ENCODE data around the gene RB1. TPM values are rescaled to one million over a fixed set of nuclear protein-coding genes. Genes with fewer than 3 reads are reported as not detected.

The RB1 gene
- total RNA-seq, 1 experiment from 2014 or later: 43.4 TPM

DNA sequence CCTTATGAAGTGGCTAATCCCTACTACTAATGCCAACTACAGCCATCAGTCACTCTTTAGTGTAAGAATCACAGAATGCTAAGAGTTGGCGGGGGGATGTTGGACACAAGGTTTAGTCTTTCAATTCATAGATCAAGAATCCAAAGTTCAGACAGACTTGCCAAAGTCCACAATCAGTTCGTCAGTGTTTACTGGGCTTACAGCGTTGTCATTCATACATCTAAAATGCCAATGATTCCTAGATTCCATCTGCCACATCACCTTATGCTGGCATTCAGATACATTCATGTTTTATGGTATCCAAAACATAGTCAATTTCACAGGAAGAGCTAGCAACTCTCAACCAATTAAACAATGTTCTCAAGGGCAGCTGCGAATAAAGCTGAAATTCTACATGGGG lies 211.2 kb downstream of the RB1 start:
- no TSS peak for BruUV-seq (replicated peaks)
- TF ChIP-seq, protein P1, sequence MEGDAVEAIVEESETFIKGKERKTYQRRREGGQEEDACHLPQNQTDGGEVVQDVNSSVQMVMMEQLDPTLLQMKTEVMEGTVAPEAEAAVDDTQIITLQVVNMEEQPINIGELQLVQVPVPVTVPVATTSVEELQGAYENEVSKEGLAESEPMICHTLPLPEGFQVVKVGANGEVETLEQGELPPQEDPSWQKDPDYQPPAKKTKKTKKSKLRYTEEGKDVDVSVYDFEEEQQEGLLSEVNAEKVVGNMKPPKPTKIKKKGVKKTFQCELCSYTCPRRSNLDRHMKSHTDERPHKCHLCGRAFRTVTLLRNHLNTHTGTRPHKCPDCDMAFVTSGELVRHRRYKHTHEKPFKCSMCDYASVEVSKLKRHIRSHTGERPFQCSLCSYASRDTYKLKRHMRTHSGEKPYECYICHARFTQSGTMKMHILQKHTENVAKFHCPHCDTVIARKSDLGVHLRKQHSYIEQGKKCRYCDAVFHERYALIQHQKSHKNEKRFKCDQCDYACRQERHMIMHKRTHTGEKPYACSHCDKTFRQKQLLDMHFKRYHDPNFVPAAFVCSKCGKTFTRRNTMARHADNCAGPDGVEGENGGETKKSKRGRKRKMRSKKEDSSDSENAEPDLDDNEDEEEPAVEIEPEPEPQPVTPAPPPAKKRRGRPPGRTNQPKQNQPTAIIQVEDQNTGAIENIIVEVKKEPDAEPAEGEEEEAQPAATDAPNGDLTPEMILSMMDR (IDR thresholded peaks at IDR 0.05; ENCODE audit: unreplicated experiment): no peak
- intact Hi-C loops (cut with micrococcal nuclease): no loop called here
- no peaks in the 10 kb centered on the region for H3K4me1 Mint-ChIP-seq (ENCODE audit: insufficient read depth, unreplicated experiment)
- POLR2A ChIA-PET: no interaction called here
- no peak overlapping the region for H3K4me3 Mint-ChIP-seq (ENCODE audit: unreplicated experiment)
- no peak for DNase-seq (ENCODE audit: unreplicated experiment)
- CTCF ChIA-PET: no interaction called here
- no peaks in the 10 kb centered on the region for H3K27me3 Mint-ChIP-seq (ENCODE audit: insufficient read depth, unreplicated experiment)
- H3K27ac Mint-ChIP-seq (ENCODE audit: low read depth, unreplicated experiment): no peak overlapping the region
- H3K9me3 Mint-ChIP-seq (ENCODE audit: unreplicated experiment): no peaks in the 10 kb centered on the region
- H3K36me3 Mint-ChIP-seq (ENCODE audit: insufficient read depth, unreplicated experiment): peaks cover 13% of the 10 kb centered on the region

DNA sequence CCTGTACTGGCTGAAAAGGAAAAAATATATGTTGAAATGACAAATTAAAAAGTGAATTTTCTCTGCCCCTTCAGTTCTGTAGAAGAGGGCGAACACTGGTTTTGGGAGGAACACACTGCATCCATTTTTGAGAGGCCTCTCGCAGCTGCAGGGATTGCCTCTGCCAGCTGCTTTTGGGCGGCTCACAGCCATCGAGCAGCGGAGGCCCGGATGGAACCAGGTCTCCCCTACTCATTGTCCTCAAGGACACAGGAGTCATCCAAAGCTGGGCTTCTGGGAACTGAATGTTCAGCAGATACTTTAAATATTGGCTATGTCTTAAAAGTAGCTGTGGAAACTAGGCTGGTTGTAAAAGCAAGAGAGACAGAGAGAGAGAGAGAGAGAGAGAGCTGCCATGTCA lies 212.2 kb downstream of the RB1 start:
- CTCF ChIA-PET: interaction anchor here (1.1 to 1.2 kb wide), 2 partner anchors 11 to 18 kb away, joined by 3 read pairs; no protein-coding TSS in a partner anchor

DNA sequence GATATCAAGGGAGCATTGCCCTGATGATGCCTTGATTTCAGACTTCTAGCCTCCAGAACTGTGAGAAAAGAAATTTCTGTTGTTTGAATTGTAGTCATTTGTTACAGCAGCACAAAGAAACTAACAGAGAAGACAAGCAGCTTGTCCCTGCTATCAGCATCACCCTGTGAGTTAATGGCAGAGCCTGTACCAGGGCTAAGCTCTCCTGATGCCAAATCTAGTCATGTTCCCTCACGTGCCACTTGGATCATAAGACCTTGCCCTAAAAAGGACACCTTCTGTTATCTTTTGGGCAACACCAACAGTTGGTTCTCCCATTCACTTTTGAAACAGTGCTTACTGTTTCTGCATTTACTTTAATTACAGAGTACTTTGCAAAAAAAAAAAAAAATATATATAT lies 214.5 kb downstream of the RB1 start:
- DNase-seq (ENCODE audit: unreplicated experiment): no peak
- Mint-ChIP-seq H3K4me3 (ENCODE audit: unreplicated experiment) (no peak overlapping the region), H3K36me3 (ENCODE audit: insufficient read depth, unreplicated experiment) (peaks cover 7% of the 10 kb centered on the region), H3K4me1 (ENCODE audit: insufficient read depth, unreplicated experiment) (no peaks in the 10 kb centered on the region), H3K27me3 (ENCODE audit: insufficient read depth, unreplicated experiment) (no peaks in the 10 kb centered on the region), H3K27ac (ENCODE audit: low read depth, unreplicated experiment) (no peak overlapping the region), H3K9me3 (ENCODE audit: unreplicated experiment) (no peaks in the 10 kb centered on the region)
- TF ChIP-seq, protein P1 (IDR thresholded peaks at IDR 0.05; ENCODE audit: unreplicated experiment): no peak
- intact Hi-C loops (cut with micrococcal nuclease): no loop called here
- no TSS peak for BruUV-seq (replicated peaks)
- POLR2A ChIA-PET: interaction anchor here (1.2 to 1.8 kb wide), 3 partner anchors 8 to 17 kb away, joined by 3 to 8 read pairs (median 8); partner anchors contain the start of gene RCBTB2
- CTCF ChIA-PET: interaction anchor here (0.6 to 0.7 kb wide), 2 partner anchors 12 to 1649 kb away, joined by 3 read pairs; no protein-coding TSS in a partner anchor

More for the DNA sequence above, 212.2 kb downstream of the RB1 start:
- Mint-ChIP-seq H3K36me3 (ENCODE audit: insufficient read depth, unreplicated experiment) (peaks cover 7% of the 10 kb centered on the region), H3K4me1 (ENCODE audit: insufficient read depth, unreplicated experiment) (no peaks in the 10 kb centered on the region), H3K4me3 (ENCODE audit: unreplicated experiment) (no peak overlapping the region), H3K27ac (ENCODE audit: low read depth, unreplicated experiment) (no peak overlapping the region), H3K27me3 (ENCODE audit: insufficient read depth, unreplicated experiment) (no peaks in the 10 kb centered on the region), H3K9me3 (ENCODE audit: unreplicated experiment) (no peaks in the 10 kb centered on the region)
- BruUV-seq (replicated peaks): no TSS peak
- intact Hi-C loops (cut with micrococcal nuclease): no loop called here
- TF ChIP-seq, protein P1 (IDR thresholded peaks at IDR 0.05; ENCODE audit: unreplicated experiment): no peak
- POLR2A ChIA-PET: no interaction called here
- DNase-seq (ENCODE audit: unreplicated experiment): no peak

DNA sequence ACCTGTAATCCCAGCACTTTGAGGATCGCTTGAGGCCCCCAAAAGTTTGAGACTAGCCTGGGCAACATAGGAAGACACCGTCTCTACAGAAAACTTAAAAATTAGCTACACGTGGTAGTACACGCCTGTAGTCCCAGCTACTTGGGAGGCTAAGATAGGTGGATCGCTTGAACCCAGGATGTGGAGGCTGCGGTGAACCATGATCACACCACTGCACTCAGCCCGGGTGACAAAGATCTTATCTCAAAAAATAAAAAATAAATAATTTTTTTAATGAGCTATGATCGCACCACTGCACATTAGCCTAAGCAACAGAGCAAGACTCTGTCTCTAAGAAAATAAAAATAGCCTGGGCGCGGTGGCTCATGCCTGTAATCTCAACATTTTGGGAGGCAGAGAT lies 222.7 kb downstream of the RB1 start:
- no peaks in the 10 kb centered on the region for H3K27me3 Mint-ChIP-seq (ENCODE audit: insufficient read depth, unreplicated experiment)
- intact Hi-C loops (cut with micrococcal nuclease): no loop called here
- H3K9me3 Mint-ChIP-seq (ENCODE audit: unreplicated experiment): no peaks in the 10 kb centered on the region
- BruUV-seq (replicated peaks): no TSS peak
- peaks cover 2% of the 10 kb centered on the region for H3K36me3 Mint-ChIP-seq (ENCODE audit: insufficient read depth, unreplicated experiment)
- ChIA-PET CTCF (interaction anchor here (0.6 to 1.1 kb wide), 2 partner anchors 9 to 87 kb away, joined by 3 to 4 read pairs; no protein-coding TSS in a partner anchor), POLR2A (interaction anchor here (1.0 kb wide), 1 partner anchor 9 kb away, joined by 3 read pairs; no protein-coding TSS in a partner anchor)
- H3K4me1 Mint-ChIP-seq (ENCODE audit: insufficient read depth, unreplicated experiment): no peaks in the 10 kb centered on the region
- H3K27ac Mint-ChIP-seq (ENCODE audit: low read depth, unreplicated experiment): no peak overlapping the region
- TF ChIP-seq, protein P1 (IDR thresholded peaks at IDR 0.05; ENCODE audit: unreplicated experiment): no peak
- no peak overlapping the region for H3K4me3 Mint-ChIP-seq (ENCODE audit: unreplicated experiment)
- DNase-seq (ENCODE audit: unreplicated experiment): no peak

Data from MCF 10A (cell line).